ENCODE measurements around the gene INIP.

The INIP gene

DNA sequence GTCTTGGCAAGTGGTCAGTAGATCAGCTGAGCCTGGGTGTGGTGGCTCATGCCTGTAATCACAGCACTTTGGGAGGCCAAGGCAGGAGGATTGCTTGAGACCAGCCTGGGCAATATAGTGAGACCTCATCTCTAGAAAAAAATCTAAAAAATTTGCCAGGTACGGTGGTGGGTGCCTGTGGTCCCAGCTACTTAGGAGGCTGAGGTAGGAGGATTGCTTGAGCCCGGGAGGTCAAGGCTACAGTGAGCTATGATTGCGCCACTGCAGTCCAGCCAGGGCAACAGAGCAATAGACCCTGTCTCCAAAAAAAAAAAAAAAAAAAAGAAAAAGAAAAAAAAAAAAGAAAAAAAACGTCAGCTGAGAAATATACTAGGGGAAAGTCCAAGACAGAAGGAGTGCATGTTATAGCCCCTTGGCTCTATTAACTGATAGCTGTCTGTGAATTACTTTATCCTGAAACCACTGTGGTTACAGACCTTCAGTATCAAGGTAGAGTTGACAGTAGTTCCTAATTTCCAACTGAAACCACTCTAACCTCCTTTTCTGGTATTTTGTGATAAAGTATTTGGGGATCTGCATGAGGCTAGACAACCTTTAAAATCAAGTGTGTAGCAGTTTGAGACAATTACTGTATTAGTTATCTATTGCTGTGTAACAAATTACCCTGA is 2.3 kb upstream of the INIP start:
- DNase-seq (ENCODE audit: low read depth), result no peak
- TF ChIP-seq, protein P1, sequence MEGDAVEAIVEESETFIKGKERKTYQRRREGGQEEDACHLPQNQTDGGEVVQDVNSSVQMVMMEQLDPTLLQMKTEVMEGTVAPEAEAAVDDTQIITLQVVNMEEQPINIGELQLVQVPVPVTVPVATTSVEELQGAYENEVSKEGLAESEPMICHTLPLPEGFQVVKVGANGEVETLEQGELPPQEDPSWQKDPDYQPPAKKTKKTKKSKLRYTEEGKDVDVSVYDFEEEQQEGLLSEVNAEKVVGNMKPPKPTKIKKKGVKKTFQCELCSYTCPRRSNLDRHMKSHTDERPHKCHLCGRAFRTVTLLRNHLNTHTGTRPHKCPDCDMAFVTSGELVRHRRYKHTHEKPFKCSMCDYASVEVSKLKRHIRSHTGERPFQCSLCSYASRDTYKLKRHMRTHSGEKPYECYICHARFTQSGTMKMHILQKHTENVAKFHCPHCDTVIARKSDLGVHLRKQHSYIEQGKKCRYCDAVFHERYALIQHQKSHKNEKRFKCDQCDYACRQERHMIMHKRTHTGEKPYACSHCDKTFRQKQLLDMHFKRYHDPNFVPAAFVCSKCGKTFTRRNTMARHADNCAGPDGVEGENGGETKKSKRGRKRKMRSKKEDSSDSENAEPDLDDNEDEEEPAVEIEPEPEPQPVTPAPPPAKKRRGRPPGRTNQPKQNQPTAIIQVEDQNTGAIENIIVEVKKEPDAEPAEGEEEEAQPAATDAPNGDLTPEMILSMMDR (conservative IDR thresholded peaks at IDR 0.05; ENCODE audit: low read depth, low read length), result no peak
- H3K4me3 ChIP-seq (ENCODE audit: low read depth, low read length), result no peak overlapping the region

DNA sequence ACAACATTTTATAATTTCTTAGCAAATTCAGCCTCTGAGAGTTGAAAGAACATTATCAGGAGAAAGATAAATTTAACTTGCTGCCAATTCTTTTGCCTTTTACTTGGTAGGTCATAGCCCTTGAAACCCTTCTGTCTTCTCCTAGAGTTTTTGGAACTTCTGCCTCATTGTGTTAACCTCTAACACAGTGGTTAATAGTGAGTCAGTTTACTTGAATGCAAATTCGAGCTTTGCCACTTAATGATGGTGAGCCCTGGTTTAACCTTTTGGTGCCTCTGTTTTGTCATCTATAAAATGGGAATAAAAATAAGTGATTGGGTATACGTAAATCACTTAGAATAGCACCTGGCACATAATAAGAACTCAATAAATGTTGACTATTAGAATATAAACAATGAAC is 1.8 kb upstream of the INIP start:
- DNase-seq (ENCODE audit: low read depth), result peak; percentile 5
- no peak overlapping the region for H3K4me3 ChIP-seq (ENCODE audit: low read depth, low read length)
- TF ChIP-seq, protein P1 (conservative IDR thresholded peaks at IDR 0.05; ENCODE audit: low read depth, low read length), result no peak

DNA sequence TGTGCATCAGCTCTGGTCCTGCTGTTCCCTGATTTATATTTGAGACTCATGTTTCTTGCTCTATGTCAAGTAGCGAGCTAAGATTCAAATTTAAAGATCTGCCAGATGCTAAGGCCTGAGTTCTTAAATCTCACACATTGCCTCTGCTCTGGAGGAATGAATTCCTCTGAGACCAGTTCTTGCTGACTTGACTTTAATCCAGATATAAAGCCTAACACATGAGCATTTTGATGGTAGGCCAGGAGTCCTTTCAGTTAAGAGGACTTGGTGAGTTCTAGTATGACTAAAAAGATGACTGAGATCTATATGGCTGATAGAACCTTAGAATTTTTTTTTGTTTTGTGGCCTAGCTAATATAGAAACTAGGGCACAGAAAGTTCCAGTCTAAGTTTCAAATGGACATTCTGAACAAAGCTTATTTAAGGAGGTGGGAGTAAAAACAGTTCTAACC is 1.3 kb upstream of the INIP start:
- peak; percentile 48 for DNase-seq (ENCODE audit: low read depth)
- TF ChIP-seq, protein P1 (conservative IDR thresholded peaks at IDR 0.05; ENCODE audit: low read depth, low read length), result no peak
- H3K4me3 ChIP-seq (ENCODE audit: low read depth, low read length), result no peak overlapping the region

DNA sequence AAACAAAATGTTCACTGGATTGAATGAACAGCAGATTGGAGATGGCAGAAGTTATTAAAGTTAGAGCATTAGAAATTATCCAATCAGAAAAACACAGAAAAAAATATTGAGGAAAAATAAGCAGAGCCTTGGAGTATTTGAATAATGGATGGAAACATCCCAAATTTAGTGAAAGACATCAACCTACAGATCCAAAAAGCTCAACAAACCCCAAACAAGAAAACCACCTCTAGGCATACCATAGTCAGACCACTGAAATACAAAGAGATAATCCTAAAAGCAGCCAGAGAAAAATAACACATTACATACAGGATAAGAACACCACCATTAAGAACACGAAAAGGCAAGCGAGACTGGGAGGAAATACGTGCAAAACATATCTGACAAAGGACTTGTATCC is 5.2 kb downstream of the INIP start:
- no peak overlapping the region for H3K4me3 ChIP-seq (ENCODE audit: low read depth, low read length)
- no peak for DNase-seq (ENCODE audit: low read depth)
- TF ChIP-seq, protein P1 (conservative IDR thresholded peaks at IDR 0.05; ENCODE audit: low read depth, low read length), result no peak

DNA sequence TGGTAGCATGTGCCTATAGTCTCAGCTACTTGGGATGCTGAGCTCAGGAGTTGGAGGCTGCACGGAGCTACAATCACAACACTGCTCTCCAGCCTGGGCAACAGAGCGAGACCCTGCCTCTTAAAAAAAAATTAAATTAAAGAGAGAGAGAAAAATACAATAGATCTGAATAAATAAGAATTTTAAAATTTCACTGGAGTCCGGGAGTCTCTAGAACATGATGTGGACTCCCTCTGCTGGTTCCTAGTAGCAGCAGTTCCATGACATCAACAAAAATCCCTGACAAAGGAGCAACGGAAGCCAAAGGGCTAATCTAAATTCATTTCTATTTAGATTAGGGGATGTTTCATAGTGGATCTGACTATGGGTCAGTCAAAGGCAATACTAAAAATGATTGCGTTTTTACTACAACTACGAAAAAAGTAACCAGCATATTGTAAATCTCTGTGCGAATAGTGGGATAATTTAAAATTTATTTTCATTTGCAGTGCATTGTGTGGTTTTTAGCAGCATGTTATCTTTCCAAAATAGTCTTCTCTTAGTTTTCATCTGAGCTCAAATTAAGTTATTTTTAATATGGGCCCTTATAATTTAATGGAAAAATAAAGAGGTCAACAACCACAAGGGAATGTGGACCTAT is 6.7 kb downstream of the INIP start:
- TF ChIP-seq, protein P1 (conservative IDR thresholded peaks at IDR 0.05; ENCODE audit: low read depth, low read length), result peak; percentile 84
- peak; percentile 76 for DNase-seq (ENCODE audit: low read depth)
- H3K4me3 ChIP-seq (ENCODE audit: low read depth, low read length), result no peak overlapping the region

DNA sequence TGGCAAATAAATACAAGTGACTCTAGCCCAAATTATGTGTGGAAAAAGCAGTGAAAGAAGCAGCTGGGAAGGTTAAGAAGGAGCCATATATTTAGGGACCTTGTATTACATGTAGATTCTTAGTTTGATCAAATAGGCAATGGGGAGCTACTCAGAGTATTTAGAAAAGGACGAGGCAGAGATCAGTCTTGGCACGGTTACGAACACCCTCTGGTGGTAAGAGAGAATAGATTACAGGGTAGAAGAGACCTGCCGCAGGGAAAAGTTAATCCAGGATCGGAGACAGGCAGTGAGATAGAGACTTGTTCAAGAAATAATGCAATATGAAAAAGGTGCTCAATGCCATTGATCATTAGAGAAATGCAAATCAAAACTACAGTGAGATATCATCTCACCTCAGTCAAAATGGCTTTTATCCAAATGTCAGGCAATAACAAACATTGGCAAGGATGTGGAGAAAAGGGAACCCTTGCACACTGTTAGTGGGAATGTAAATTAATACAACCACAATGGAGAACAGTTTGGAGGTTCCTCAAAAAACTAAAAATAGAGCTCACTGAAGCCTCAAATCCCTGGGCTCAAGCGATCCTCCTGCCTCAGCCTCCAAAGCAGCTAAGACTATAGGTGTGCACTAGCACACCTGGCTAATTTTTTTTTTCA is 12.0 kb downstream of the INIP start:
- H3K4me3 ChIP-seq (ENCODE audit: low read depth, low read length), result no peak overlapping the region
- DNase-seq (ENCODE audit: low read depth), result peak; percentile 81

More for the DNA sequence above, 12.0 kb downstream of the INIP start:
- TF ChIP-seq, protein P1 (conservative IDR thresholded peaks at IDR 0.05; ENCODE audit: low read depth, low read length), result peak; percentile 76
